ENCODE measurements around the gene LLPH. TPM values are rescaled to one million over a fixed set of nuclear protein-coding genes. Genes with fewer than 3 reads are reported as not detected.

LLPH gene
- total RNA-seq, 1 experiment from 2014 or later: 45.6 TPM

GRCh38 chr12:66113471-66113870 is 17.1 kb downstream of the LLPH start:
- Histone ChIP-seq H3K4me1 (ENCODE audit: control insufficient read depth in 1 of 2, insufficient read depth in 2 of 2, low read length in 2 of 2) (no peaks in the 10 kb centered on the region), H3K4me3 (replicated peaks in 1 of 2; ENCODE audit: low read depth in 1 of 2, low read length in 2 of 2) (no peak overlapping the region), H3K9ac (ENCODE audit: low read length) (no peak overlapping the region), H3K9me2 (ENCODE audit: insufficient read depth) (no peaks in the 10 kb centered on the region), H2AFZ (ENCODE audit: low read depth, low read length, poor library complexity, severe bottlenecking) (no peak overlapping the region), H3K27me3 (ENCODE audit: insufficient read depth, low read length) (no peaks in the 10 kb centered on the region), H3K4me2 (ENCODE audit: low read length) (no peak overlapping the region), H3K27ac (ENCODE audit: low read depth, low read length) (no peak overlapping the region), H4K20me1 (ENCODE audit: insufficient read depth) (no peaks in the 10 kb centered on the region), H3K79me2 (ENCODE audit: insufficient read depth, low read length) (no peaks in the 10 kb centered on the region), H3K9me3 (ENCODE audit: control insufficient read depth in 1 of 2, insufficient read depth in 1 of 2, low read depth in 1 of 2, low read length in 2 of 2) (no peaks in the 10 kb centered on the region), H3K36me3 (ENCODE audit: control insufficient read depth in 1 of 2, insufficient read depth in 2 of 2, low read length in 2 of 2) (no peaks in the 10 kb centered on the region)
- BruUV-seq (replicated peaks): no TSS peak
- intact Hi-C loops (cut with micrococcal nuclease): no loop called here
- no peak for ATAC-seq
- ChIA-PET POLR2A (no interaction called here), CTCF (interaction anchor here (0.6 kb wide), 1 partner anchor 15 kb away, joined by 3 read pairs; no protein-coding TSS in a partner anchor), RAD21 (ENCODE audit: low non-redundant PET in 1 of 2, low total read pairs in 2 of 2, uncharacterized antibody in 2 of 2, unreplicated experiment in 2 of 2) (no interaction called here)
- no peak for DNase-seq (ENCODE audit: low read depth, low spot score)
- TF ChIP-seq JUND (IDR thresholded peaks at IDR 0.05): no peak
- TF ChIP-seq ZFX (IDR thresholded peaks at IDR 0.05): no peak
- no peak for TF ChIP-seq YY1 (IDR thresholded peaks at IDR 0.05; ENCODE audit: extremely low read depth, insufficient replicate concordance, low read depth, low read length)
- TF ChIP-seq SIN3A (IDR thresholded peaks at IDR 0.05; ENCODE audit: low read depth): no peak
- TF ChIP-seq CTCF (IDR thresholded peaks at IDR 0.05 in 2 of 3, conservative IDR thresholded peaks at IDR 0.05 in 1 of 3; ENCODE audit: borderline replicate concordance in 1 of 3, insufficient read depth in 1 of 3, low read depth in 2 of 3, low read length in 2 of 3): no peak
- TF ChIP-seq CEBPB (IDR thresholded peaks at IDR 0.05; ENCODE audit: low read depth): no peak

DNA sequence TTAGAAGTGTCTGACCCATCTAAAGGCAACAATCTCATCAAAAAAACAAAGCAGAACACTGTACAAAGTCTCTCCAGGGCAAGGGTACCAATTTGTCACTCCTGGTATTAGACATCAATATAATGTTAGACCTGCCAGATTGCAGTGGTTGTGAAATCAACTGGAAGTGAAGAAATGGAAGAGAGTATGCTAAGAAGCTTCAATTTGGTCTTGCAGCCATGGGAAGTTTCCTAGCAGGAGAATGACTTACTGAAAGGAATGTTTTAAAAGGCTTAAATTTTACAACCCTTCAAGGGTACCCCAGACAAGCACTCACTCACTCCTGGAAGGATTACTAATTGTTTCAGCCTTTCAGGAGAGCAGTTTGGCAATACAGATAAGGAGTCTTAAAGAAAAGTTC is 18.9 kb downstream of the LLPH start:
- ChIA-PET RAD21 (ENCODE audit: low non-redundant PET in 1 of 2, low total read pairs in 2 of 2, uncharacterized antibody in 2 of 2, unreplicated experiment in 2 of 2) (no interaction called here), POLR2A (interaction anchor here (0.6 kb wide), 1 partner anchor 824 kb away, joined by 3 read pairs; no protein-coding TSS in a partner anchor), CTCF (no interaction called here)
- Histone ChIP-seq H3K27ac (ENCODE audit: low read depth, low read length) (no peak overlapping the region), H3K9me3 (ENCODE audit: control insufficient read depth in 1 of 2, insufficient read depth in 1 of 2, low read depth in 1 of 2, low read length in 2 of 2) (no peaks in the 10 kb centered on the region), H3K9me2 (ENCODE audit: insufficient read depth) (no peaks in the 10 kb centered on the region), H4K20me1 (ENCODE audit: insufficient read depth) (no peaks in the 10 kb centered on the region), H3K4me3 (replicated peaks in 1 of 2; ENCODE audit: low read depth in 1 of 2, low read length in 2 of 2) (no peak overlapping the region), H3K4me1 (ENCODE audit: control insufficient read depth in 1 of 2, insufficient read depth in 2 of 2, low read length in 2 of 2) (peaks cover 4 to 11% of the 10 kb centered on the region in 2 experiments; a peak in 3 of 4 replicates), H3K79me2 (ENCODE audit: insufficient read depth, low read length) (no peaks in the 10 kb centered on the region), H2AFZ (ENCODE audit: low read depth, low read length, poor library complexity, severe bottlenecking) (peak overlapping the region; percentile 6), H3K4me2 (ENCODE audit: low read length) (no peak overlapping the region), H3K36me3 (ENCODE audit: control insufficient read depth in 1 of 2, insufficient read depth in 2 of 2, low read length in 2 of 2) (no peaks in the 10 kb centered on the region), H3K9ac (ENCODE audit: low read length) (no peak overlapping the region), H3K27me3 (ENCODE audit: insufficient read depth, low read length) (no peaks in the 10 kb centered on the region)
- no TSS peak for BruUV-seq (replicated peaks)
- intact Hi-C loops (cut with micrococcal nuclease): no loop called here
- no peak for ATAC-seq
- DNase-seq (ENCODE audit: low read depth, low spot score): no peak
- TF ChIP-seq CTCF (IDR thresholded peaks at IDR 0.05 in 2 of 3, conservative IDR thresholded peaks at IDR 0.05 in 1 of 3; ENCODE audit: borderline replicate concordance in 1 of 3, insufficient read depth in 1 of 3, low read depth in 2 of 3, low read length in 2 of 3): no peak
- TF ChIP-seq FOSL1 (IDR thresholded peaks at IDR 0.05; ENCODE audit: low read depth): no peak
- no peak for TF ChIP-seq TCF7L2 (IDR thresholded peaks at IDR 0.05; ENCODE audit: borderline replicate concordance, extremely low read depth, insufficient read depth, insufficient read length)
- no peak for TF ChIP-seq EZH2phosphoT487 (IDR thresholded peaks at IDR 0.05; ENCODE audit: borderline replicate concordance)
- TF ChIP-seq ZBTB33 (IDR thresholded peaks at IDR 0.05; ENCODE audit: extremely low read depth, insufficient replicate concordance, low read length): no peak
- TF ChIP-seq CBX3 (IDR thresholded peaks at IDR 0.05; ENCODE audit: low read depth): no peak
- no peak for TF ChIP-seq JUND (IDR thresholded peaks at IDR 0.05)
- no peak for TF ChIP-seq ZNF274 (IDR thresholded peaks at IDR 0.05; ENCODE audit: low read depth, low read length)
- TF ChIP-seq ELF1 (IDR thresholded peaks at IDR 0.05; ENCODE audit: borderline replicate concordance, low read depth): no peak
- TF ChIP-seq CEBPB (IDR thresholded peaks at IDR 0.05; ENCODE audit: low read depth): no peak
- no peak for TF ChIP-seq YY1 (IDR thresholded peaks at IDR 0.05; ENCODE audit: extremely low read depth, insufficient replicate concordance, low read depth, low read length)

All from HCT116 (cell line).